Brain pericyte (primary cell): ENCODE results near the gene GHR.

Experiments
- DNase-seq: peaks from one replicate; pipeline ENCODE4 v3.0.0-alpha.2; 2012; ENCODE audit warnings: low read depth, low spot score

GHR gene

GRCh38 chr5:42604171-42604711 lies 181.0 kb downstream of the GHR start:
- no peak for DNase-seq

- DNase-seq: no peak
These were observed 182.3 kb downstream of the GHR start for GRCh38 chr5:42605490-42605889.

GRCh38 chr5:42606464-42606869 lies 183.2 kb downstream of the GHR start:
- DNase-seq: no peak

GRCh38 chr5:42611437-42611836 lies 188.2 kb downstream of the GHR start:
- no peak for DNase-seq

- no peak for DNase-seq
These were observed 189.6 kb downstream of the GHR start for GRCh38 chr5:42612750-42613366.

GRCh38 chr5:42614509-42614908 lies 191.3 kb downstream of the GHR start:
- DNase-seq: no peak

- DNase-seq: no peak
These were observed 197.5 kb downstream of the GHR start for GRCh38 chr5:42620579-42621216.

- DNase-seq: no peak
These were observed 198.0 kb downstream of the GHR start for GRCh38 chr5:42621242-42621641.

- DNase-seq: no peak
These were observed 198.4 kb downstream of the GHR start for GRCh38 chr5:42621662-42622061.

GRCh38 chr5:42624912-42625311 lies 201.7 kb downstream of the GHR start:
- no peak for DNase-seq

GRCh38 chr5:42626462-42626861 lies 203.2 kb downstream of the GHR start:
- no peak for DNase-seq

- DNase-seq: no peak
These were observed 205.6 kb downstream of the GHR start for GRCh38 chr5:42628821-42629220.

GRCh38 chr5:42629284-42629683 lies 206.0 kb downstream of the GHR start:
- DNase-seq: no peak

GRCh38 chr5:42631241-42631640 lies 208.0 kb downstream of the GHR start:
- DNase-seq: no peak

- DNase-seq: no peak
These were observed 209.2 kb downstream of the GHR start for GRCh38 chr5:42632354-42632900.

- DNase-seq: no peak
These were observed 211.3 kb downstream of the GHR start for GRCh38 chr5:42634575-42634974.

- no peak for DNase-seq
These were observed 213.2 kb downstream of the GHR start for GRCh38 chr5:42636425-42636824.

- DNase-seq: no peak
These were observed 213.7 kb downstream of the GHR start for GRCh38 chr5:42636946-42637345.

- DNase-seq: no peak
These were observed 215.7 kb downstream of the GHR start for GRCh38 chr5:42638972-42639371.

GRCh38 chr5:42640835-42641234 lies 217.6 kb downstream of the GHR start:
- no peak for DNase-seq

- DNase-seq: no peak
These were observed 218.2 kb downstream of the GHR start for GRCh38 chr5:42641336-42642005.

GRCh38 chr5:42642006-42642405 lies 218.8 kb downstream of the GHR start:
- DNase-seq: no peak

GRCh38 chr5:42643360-42643759 lies 220.1 kb downstream of the GHR start:
- DNase-seq: no peak
